CD4-positive, alpha-beta T cell treated with Interleukin-6 at 100 ng/mL for 8 hours (primary cell): ENCODE results near the gene CLEC16A.
"Not testable (repeated sequence)": the region's sequence is repeated elsewhere in the genome, so short reads cannot be mapped to it uniquely, and the experiment has no call there.

Experiments used
- DNase-seq: peaks from one replicate; pipeline ENCODE4 v3.0.0-alpha.2; 2020; ENCODE audit warnings: mixed read lengths, low spot score

Gene CLEC16A

GRCh38 chr16:11202260-11203091 lies 258.1 kb downstream of the CLEC16A start:
- DNase-seq: no peak

- no peak for DNase-seq
Observed at GRCh38 chr16:11203111-11203623, 258.8 kb downstream of the CLEC16A start.

- DNase-seq: no peak
Observed at GRCh38 chr16:11204513-11205047, 260.2 kb downstream of the CLEC16A start.

GRCh38 chr16:11205065-11205699 lies 260.8 kb downstream of the CLEC16A start:
- DNase-seq: no peak

- no peak for DNase-seq
Observed at GRCh38 chr16:11205754-11206581, 261.6 kb downstream of the CLEC16A start.

- no peak for DNase-seq
Observed at GRCh38 chr16:11207646-11208045, 263.3 kb downstream of the CLEC16A start.

- no peak for DNase-seq
Observed at GRCh38 chr16:11208916-11209665, 264.7 kb downstream of the CLEC16A start.

GRCh38 chr16:11210260-11210659 lies 265.9 kb downstream of the CLEC16A start:
- no peak for DNase-seq

- DNase-seq: no peak
Observed at GRCh38 chr16:11211061-11211976, 267.0 kb downstream of the CLEC16A start.

- DNase-seq: no peak
Observed at GRCh38 chr16:11211977-11212797, 267.8 kb downstream of the CLEC16A start.

GRCh38 chr16:11212798-11213196 lies 268.4 kb downstream of the CLEC16A start:
- no peak for DNase-seq

GRCh38 chr16:11213373-11213772 lies 269.0 kb downstream of the CLEC16A start:
- DNase-seq: no peak

GRCh38 chr16:11213799-11214198 lies 269.4 kb downstream of the CLEC16A start:
- no peak for DNase-seq

GRCh38 chr16:11215935-11216556 lies 271.7 kb downstream of the CLEC16A start:
- DNase-seq: no peak

- DNase-seq: no peak
Observed at GRCh38 chr16:11217651-11218603, 273.6 kb downstream of the CLEC16A start.

- DNase-seq: no peak
Observed at GRCh38 chr16:11218604-11218962, 274.2 kb downstream of the CLEC16A start.

GRCh38 chr16:11219178-11219577 lies 274.8 kb downstream of the CLEC16A start:
- DNase-seq: no peak

GRCh38 chr16:11220507-11220906 lies 276.1 kb downstream of the CLEC16A start:
- DNase-seq: not testable (repeated sequence)
